ENCODE data around the gene NFKBIB. TPM values are rescaled to one million over a fixed set of nuclear protein-coding genes. Genes with fewer than 3 reads are reported as not detected.
"Not testable (repeated sequence)": the region's sequence is repeated elsewhere in the genome, so short reads cannot be mapped to it uniquely, and the experiment has no call there.

Gene NFKBIB
- total and polyA plus RNA-seq, 2 donors (not counting 3 experiments of a cell fraction or from before 2014, with no cell fraction given): 25.0 to 30.8 TPM

GRCh38 chr19:38856813-38857212 is 43.0 kb upstream of the NFKBIB start:
- Histone ChIP-seq H3K27me3 (ENCODE audit: control insufficient read depth in 2 of 2, insufficient read depth in 2 of 2, low read length in 2 of 2) (no peaks in the 10 kb centered on the region), H3K9me1 (replicated peaks; ENCODE audit: control insufficient read depth, extremely low read depth, insufficient read depth, low read length) (no peaks in the 10 kb centered on the region), H4K20me1 (replicated peaks; ENCODE audit: control insufficient read depth, extremely low read depth, insufficient read depth, low read length) (no peaks in the 10 kb centered on the region), H3K79me2 (ENCODE audit: control insufficient read depth, insufficient read depth, low read length) (no peaks in the 10 kb centered on the region), H3K27ac (ENCODE audit: insufficient read depth, low read depth, low read length) (no peak overlapping the region), H3K4me2 (ENCODE audit: insufficient read depth, low read length) (no peak overlapping the region), H3K4me3 (replicated peaks in 1 of 3; ENCODE audit: insufficient read depth in 1 of 3, low read depth in 1 of 3, low read length in 3 of 3) (no peak overlapping the region), H2AFZ (ENCODE audit: low read depth, low read length) (no peak overlapping the region), H3K4me1 (ENCODE audit: control insufficient read depth, extremely low read depth, insufficient read depth, low read length) (peaks cover 6% of the 10 kb centered on the region), H3K9me3 (replicated peaks; ENCODE audit: control insufficient read depth, insufficient read depth, low read length) (no peaks in the 10 kb centered on the region), H3K9ac (replicated peaks; ENCODE audit: extremely low read depth, insufficient read depth, low read length) (no peak overlapping the region), H3K36me3 (ENCODE audit: control insufficient read depth in 2 of 2, extremely low read depth in 1 of 2, insufficient read depth in 2 of 2, low read length in 2 of 2) (no peaks in the 10 kb centered on the region)
- dilution Hi-C loops (cut with MboI; ENCODE audit: extremely low pct_ligation_motif_present, low sequenced_read_pairs): no loop called here
- BruUV-seq (replicated peaks): no TSS peak
- intact Hi-C loops (cut with micrococcal nuclease): loop anchor here (10.0 kb wide), 1 partner anchor 212 kb away; the partner anchor contains the start of gene ACTN4
- no peak for FAIRE-seq
- POLR2A ChIA-PET: interaction anchor here (0.7 kb wide), 1 partner anchor 8 kb away, joined by 3 read pairs; no protein-coding TSS in a partner anchor
- TF ChIP-seq POLR2AphosphoS5 (IDR thresholded peaks at IDR 0.05; ENCODE audit: insufficient read depth, low read depth, low read length): no peak
- TF ChIP-seq POLR2A (IDR thresholded peaks at IDR 0.05; ENCODE audit: low read depth, low read length): no peak
- TF ChIP-seq MYC (IDR thresholded peaks at IDR 0.05; ENCODE audit: low read depth, low read length): no peak
- no peak for TF ChIP-seq MAX (IDR thresholded peaks at IDR 0.05; ENCODE audit: insufficient read depth, insufficient read length)
- DNase-seq (ENCODE audit: low read depth, low spot score): no peak
- CTCF ChIA-PET: no interaction called here

- H3K79me2 ChIP-seq (ENCODE audit: control insufficient read depth, insufficient read depth, low read length); H2AFZ ChIP-seq (ENCODE audit: low read depth, low read length); H4K20me1 ChIP-seq (replicated peaks; ENCODE audit: control insufficient read depth, extremely low read depth, insufficient read depth, low read length); H3K9me3 ChIP-seq (replicated peaks; ENCODE audit: control insufficient read depth, insufficient read depth, low read length); H3K9me1 ChIP-seq (replicated peaks; ENCODE audit: control insufficient read depth, extremely low read depth, insufficient read depth, low read length); H3K4me2 ChIP-seq (ENCODE audit: insufficient read depth, low read length); POLR2A ChIA-PET; H3K27ac ChIP-seq (ENCODE audit: insufficient read depth, low read depth, low read length); DNase-seq (ENCODE audit: low read depth, low spot score); H3K9ac ChIP-seq (replicated peaks; ENCODE audit: extremely low read depth, insufficient read depth, low read length); H3K36me3 ChIP-seq (ENCODE audit: control insufficient read depth in 2 of 2, extremely low read depth in 1 of 2, insufficient read depth in 2 of 2, low read length in 2 of 2); FAIRE-seq; H3K4me3 ChIP-seq (replicated peaks in 1 of 3; ENCODE audit: insufficient read depth in 1 of 3, low read depth in 1 of 3, low read length in 3 of 3); dilution Hi-C loops (cut with MboI; ENCODE audit: extremely low pct_ligation_motif_present, low sequenced_read_pairs); BruUV-seq (replicated peaks); H3K27me3 ChIP-seq (ENCODE audit: control insufficient read depth in 2 of 2, insufficient read depth in 2 of 2, low read length in 2 of 2): not testable (repeated sequence)
- H3K4me1 ChIP-seq (ENCODE audit: control insufficient read depth, extremely low read depth, insufficient read depth, low read length): peaks cover 18% of the 10 kb centered on the region
- intact Hi-C loops (cut with micrococcal nuclease): loop anchor here (10.0 kb wide), 1 partner anchor 215 kb away; the partner anchor contains the start of gene ACTN4
- CTCF ChIA-PET: interaction anchor here (1.5 kb wide), 1 partner anchor 28 kb away, joined by 3 read pairs; no protein-coding TSS in a partner anchor
Measured at GRCh38 chr19:38859631-38860204, 40.1 kb upstream of the NFKBIB start.

All from endothelial cell of umbilical vein (primary cell).